ENCODE measurements around the gene FPR3.
"Not testable (repeated sequence)": the region's sequence is repeated elsewhere in the genome, so short reads cannot be mapped to it uniquely, and the experiment has no call there.

Gene FPR3

DNA sequence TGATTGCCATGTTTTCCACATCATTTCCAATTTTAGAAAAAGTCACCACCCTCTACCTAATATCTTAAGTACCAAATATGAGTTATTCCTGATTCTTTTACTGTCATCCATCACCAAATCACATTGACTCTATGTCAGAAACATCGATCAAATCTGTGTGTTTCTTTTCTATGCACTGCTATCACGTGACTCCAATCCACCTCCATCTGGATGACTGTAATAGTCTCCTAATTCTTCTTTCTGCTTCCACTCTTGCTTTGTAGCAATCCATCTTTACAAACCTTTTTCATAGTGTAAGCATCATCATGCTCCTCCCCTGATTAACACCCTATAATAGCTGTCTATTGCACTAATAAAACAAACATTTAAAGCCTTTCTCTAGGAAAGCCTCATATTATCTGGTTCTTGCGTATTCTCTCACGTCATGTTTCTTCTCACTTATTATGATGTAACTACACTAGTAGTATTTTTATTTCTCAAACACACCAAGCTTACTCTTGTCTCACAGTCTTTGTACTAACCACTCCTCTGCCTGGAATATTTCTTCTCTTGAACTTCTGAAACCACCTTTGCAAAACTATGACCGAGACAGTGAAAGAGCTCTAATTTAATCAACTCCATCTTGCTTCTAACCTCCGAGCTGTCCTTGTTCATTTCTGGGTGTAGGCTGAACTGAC lies 10.7 kb upstream of the FPR3 start:
- FAIRE-seq: no peak

DNA sequence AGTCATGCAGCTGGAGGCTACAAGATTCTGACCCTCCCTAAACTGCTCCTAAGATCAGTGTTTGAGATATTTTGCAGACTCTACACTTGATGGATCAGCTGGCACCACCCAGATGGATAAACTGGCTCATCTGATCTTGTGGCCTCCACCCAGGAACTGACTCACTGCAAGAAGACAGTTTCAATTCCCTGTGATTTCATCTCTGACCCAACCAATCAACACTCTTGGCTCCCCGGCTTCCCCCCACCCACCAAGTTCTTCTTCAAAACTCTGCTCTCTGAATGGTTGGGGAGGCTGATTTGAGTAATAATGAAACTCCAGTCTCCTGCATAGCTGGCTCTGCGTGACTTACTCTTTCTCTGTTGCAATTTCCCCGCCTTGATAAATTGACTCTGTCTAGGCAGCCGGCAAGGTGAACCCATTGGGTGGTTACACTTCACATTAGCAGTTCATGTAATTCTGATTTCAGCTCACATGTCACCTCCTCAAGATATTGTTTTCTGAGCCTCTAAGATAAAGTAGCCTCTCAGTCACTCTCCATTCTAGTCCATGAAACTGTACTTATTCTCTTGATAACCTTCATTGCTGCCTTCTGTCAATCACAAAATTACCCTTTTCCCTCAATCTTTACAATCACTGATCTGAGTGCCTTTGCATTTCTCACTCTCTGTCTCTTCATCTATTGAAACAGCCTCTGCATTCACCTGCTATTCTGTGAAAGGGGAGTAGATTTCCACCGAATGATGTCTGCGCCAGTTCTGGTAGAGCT lies 9.9 kb upstream of the FPR3 start:
- FAIRE-seq: no peak

DNA sequence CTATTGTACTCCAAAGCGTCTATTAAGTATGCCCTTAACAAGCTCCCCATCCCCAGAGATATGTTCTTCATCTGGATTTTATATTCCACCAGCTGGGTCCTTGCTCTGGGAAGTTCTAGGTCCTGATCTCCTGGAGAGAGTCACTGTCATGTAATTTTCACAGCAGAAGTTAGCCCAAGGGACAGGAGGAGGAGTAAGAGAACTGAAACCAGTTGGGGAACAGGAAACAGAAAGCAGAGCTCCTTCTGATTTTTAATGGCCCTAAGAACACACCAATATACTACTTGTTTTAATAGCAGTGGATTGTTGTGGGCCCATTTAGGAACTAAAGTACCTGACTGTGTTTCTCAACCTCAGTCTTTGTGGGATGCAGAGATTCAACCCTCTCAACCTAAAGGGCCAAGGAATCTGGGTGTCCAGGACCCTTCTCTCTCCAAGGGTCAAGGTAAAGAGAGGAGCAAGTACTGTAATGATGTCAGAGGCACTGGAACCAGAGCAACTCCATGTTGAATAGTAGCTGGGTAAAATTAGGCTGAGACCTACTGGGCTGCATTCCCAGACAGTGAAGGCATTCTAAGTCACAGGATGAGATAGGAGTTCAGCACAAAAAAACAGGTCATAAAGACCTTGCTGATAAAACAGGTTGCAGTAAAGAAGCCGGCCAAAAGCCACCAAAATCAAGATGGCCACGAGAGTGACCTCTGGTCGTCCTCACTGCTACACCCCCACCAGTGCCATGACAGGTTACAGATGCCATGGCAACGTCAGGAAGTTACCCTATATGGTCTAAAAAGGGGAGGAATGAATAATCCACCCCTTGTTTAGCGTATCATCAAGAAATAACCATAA lies 8.1 kb upstream of the FPR3 start:
- no peak for FAIRE-seq

DNA sequence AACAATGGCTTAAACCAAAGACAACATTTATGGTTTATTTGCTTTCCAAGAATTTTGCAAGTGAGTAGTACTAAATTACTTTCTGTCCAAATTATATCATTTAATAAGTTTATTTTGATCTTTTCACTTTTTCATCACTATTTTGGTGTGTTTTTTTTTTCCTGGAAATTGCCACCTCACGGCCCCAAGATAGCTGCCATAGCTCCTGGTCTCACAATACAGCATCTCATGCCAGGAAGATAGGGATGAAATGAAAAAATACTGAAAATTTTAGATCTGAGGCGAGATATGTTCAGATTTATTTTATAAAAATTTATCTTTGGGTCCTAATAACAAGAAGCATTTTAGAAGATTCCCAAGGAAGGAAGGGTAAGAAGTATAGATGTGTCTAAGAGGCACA lies 6.9 kb upstream of the FPR3 start:
- FAIRE-seq: no peak

- no peak for FAIRE-seq
Observed at GRCh38 chr19:51789061-51789795, 5.7 kb upstream of the FPR3 start.

DNA sequence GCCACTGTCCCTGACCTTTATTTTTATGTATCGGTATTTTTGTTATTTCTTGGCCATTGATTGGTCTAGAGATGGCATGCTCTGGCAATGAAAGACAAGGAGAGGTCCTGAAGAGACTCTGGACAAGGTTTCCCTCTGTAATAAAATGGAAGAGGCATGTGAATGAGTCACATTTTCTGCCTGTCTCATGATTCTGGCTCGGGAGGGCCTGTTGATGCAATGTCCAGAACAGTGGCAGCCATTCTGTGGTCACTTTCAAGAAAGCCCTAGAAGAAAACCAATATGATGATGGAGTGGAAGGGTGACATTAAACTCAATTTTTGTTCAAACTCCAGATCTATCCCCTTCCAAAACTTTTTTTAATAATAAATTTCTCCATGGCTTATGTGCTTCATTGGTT lies 2.0 kb upstream of the FPR3 start:
- FAIRE-seq: no peak

GRCh38 chr19:51793994-51794393 lies 963 bp upstream of the FPR3 start:
- FAIRE-seq: no peak

- no peak for FAIRE-seq
Observed at GRCh38 chr19:51796195-51796679, 1.3 kb downstream of the FPR3 start.

- no peak for FAIRE-seq
Observed at GRCh38 chr19:51797480-51797879, 2.5 kb downstream of the FPR3 start.

- no peak for FAIRE-seq
Observed at GRCh38 chr19:51798062-51798461, 3.1 kb downstream of the FPR3 start.

- FAIRE-seq: no peak
Observed at GRCh38 chr19:51799034-51799773, 4.2 kb downstream of the FPR3 start.

DNA sequence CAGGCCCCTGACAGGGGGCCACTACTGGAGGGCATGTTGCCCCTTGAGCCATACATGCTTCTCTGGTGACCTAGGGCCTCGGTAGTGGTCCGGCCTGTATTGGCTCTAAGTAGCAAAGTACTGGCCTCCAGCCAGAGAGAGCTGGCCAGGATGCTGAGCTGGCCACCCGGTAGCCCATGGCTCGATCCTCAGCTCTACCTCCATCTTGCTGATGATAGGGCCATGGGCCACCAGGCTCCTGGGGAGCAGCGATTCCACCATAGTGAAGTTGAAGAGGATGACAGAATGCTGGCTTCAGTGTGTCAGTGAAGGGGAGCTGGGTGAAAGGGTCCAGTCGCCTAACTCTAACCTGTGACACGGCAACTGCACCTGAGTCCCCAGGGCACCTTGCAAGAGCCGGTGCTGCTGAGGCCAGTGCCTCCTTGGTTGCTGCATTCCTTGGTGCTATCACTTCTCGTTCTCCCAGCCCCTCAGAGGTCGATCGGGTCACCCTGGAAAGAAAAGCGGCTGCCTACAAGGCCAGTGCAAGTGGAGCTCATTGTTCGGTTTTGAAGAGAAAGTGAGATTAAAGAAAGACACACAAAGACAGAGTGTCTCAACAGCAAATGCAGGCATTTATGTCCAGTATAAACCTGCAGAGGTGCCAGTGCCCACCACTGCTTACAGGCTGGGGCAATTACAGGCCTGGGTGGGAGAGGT lies 5.0 kb downstream of the FPR3 start:
- FAIRE-seq: no peak

DNA sequence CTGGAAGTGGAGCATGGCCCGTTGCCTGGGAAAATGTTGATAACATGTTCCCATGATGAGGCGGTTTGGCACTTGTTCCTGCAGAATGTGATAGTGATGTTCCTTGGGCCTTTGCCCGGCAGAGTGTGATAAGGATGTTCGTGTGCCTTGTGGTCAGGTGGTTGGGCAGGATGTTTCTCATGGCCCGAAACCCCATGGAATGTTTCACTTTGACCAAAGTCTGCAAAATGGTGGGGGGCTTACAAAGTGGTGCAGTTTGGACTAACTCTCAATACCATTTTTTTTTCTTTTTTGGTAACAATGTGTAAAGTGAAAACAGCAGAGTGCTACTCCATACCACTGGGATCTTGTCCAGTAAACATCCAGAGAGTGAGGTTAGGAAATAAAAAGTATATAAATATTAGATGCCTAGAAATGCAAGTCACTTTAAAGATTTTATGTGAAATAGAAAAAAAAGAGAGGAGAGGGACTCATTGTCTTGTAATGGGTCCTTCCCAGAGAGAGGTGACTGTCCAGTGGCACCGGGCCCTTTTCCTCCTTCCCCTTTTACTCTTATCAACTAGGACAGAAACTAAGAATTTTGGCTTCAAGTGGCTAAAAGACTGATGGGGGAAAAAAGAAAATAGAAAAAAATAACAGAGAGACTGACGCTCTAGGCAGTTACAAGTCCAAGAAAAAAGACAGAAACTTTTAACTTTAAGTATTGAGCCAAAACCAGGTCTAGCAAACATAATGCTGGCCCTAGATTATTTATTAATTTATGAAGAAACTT lies 5.7 kb downstream of the FPR3 start:
- FAIRE-seq: no peak

DNA sequence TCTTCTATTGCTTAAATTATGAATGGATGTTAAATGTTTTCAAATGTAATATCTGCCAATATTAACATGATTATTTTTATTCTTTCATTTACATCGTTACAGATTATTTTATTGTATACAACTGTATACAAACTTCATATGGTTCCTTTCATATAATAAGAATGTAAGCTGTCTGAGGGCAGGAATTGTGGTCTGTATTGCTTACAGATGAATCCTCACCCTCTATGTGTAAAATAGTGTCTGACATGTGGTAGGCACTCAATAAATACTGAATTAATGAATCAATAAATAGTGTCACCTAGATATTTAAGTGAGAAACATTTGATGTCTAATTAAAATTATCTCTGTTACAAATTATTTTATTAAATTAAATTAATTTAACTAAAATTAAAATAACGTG lies 7.8 kb downstream of the FPR3 start:
- FAIRE-seq: no peak

DNA sequence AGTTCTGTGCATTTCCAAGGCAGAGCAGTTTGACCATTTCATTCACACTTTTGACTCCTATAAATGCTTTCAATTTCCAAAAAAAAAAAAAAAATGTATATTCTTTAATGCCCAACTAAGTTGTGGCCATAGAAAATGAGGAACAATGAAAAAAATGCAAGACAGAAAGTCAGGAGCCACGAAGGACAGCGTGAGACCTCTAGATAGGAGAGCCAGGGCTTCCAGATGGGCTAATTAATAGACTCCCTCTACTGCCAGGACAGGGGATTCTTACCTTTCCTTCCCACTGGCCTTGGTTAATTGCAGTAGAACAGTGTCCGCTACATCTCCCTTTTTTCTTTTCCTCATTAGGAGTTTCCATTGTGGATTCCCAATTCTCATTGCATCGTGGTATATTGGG lies 8.6 kb downstream of the FPR3 start:
- FAIRE-seq: no peak

GRCh38 chr19:51803967-51804366 lies 9.0 kb downstream of the FPR3 start:
- FAIRE-seq: no peak

- not testable (repeated sequence) for FAIRE-seq
Observed at GRCh38 chr19:51804789-51805188, 9.8 kb downstream of the FPR3 start.

DNA sequence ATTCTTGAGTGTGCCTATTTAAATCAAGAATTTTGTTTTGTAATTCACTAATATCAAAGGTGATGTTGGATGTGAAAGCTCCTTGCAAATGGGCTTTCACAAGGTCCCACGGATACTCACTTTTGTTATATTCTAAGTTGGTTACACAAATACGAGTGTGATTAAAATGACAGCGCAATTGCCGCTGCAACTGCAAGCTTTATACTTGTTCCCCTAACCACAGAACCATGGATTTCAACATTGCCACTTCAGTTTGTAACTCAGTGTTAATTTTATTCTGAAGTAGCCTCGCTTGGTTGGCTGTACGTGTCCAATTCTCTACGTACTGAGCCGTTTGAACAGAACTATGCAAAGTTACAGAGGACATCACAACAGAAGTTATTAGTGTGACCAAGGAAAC lies 10.4 kb downstream of the FPR3 start:
- not testable (repeated sequence) for FAIRE-seq

- not testable (repeated sequence) for FAIRE-seq
Observed at GRCh38 chr19:51806571-51806970, 11.6 kb downstream of the FPR3 start.

DNA sequence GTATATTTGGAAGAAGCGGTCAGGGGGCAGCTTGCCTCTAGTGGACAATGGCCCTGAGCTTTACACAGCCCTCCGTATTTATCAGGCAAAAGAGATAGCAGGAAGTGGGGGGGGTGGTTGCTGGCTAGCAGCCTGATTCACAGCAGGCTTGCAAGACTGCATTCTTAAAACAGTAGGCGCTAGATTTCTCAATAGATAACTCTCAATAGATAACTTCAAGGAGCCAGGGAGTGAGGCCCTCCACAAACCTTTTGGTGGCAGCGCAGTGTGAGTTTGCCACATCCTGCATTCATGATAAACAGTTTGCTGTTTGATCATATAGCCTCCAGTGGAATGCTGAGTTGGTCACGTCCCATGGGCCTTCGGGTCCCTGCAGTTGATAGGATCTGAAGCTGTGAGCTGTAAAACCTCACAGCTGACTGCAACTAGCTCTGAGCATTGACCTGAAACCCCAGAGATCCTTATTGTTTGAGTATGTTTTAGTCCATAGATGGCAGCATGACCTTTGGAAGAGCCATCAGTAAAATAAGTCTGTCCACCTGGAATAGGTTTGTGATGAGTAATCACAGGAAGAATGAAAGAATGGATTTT lies 12.2 kb downstream of the FPR3 start:
- FAIRE-seq: no peak
